Hematopoietic multipotent progenitor cell (in vitro differentiated cells): Measurements from ENCODE around the gene SCAMP5. TPM values are rescaled to one million over a fixed set of nuclear protein-coding genes. Genes with fewer than 3 reads are reported as not detected.

Experiments
- DNase-seq, 3 donors: peaks; one replicate each; pipeline ENCODE4 v3.0.0-alpha.2; 2011 to 2015; ENCODE audit warnings: low read depth in 2 of 3, low spot score in 2 of 3
- small RNA-seq: library from RNA; depleted of rRNA; stranded (forward); fragments of <200 nt; gene quantifications from one replicate; pipeline ENCODE3, GENCODE V24; 2012
- total RNA-seq: library from RNA; depleted of rRNA; stranded (reverse); fragments of >200 nt; gene quantifications from one replicate; pipeline ENCODE4 v1.2.3, GENCODE V29; 2012

The SCAMP5 gene
- total RNA-seq, 1 donor: 4.8 TPM

DNA sequence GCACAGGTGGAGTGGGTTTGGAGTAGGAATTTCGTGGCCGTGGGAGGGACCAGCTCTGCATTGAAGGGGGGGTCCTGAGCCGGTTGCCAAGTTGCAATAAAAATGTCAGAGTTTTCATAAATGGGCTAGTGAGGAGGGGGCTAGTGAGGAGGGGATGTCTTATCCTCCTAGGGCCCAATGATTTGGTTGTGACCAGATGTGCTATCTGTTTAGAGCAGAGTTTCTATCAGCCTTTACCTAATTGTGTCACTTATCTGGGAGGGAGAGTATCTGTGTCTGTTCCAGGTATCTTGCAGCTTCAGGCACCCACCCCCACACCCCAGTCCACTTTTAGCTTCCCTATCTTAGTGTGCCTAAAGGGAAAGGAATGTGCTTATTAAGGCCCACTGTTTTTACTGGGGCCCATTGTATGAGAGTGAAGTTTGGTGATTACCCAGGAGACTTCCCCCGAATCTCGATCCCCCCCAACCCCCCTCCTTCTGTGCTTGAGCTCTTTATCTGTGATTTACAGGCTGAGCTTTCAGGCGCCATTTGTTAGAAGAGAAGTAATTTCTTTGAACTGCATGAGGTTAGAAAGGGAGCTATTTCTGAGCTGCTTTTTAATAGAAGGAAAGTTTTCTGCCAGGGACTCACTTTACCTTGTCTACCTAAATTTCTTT, 70.6 kb downstream of the SCAMP5 start:
- DNase-seq: peak in 1 of 3 donors; percentile 65

DNA sequence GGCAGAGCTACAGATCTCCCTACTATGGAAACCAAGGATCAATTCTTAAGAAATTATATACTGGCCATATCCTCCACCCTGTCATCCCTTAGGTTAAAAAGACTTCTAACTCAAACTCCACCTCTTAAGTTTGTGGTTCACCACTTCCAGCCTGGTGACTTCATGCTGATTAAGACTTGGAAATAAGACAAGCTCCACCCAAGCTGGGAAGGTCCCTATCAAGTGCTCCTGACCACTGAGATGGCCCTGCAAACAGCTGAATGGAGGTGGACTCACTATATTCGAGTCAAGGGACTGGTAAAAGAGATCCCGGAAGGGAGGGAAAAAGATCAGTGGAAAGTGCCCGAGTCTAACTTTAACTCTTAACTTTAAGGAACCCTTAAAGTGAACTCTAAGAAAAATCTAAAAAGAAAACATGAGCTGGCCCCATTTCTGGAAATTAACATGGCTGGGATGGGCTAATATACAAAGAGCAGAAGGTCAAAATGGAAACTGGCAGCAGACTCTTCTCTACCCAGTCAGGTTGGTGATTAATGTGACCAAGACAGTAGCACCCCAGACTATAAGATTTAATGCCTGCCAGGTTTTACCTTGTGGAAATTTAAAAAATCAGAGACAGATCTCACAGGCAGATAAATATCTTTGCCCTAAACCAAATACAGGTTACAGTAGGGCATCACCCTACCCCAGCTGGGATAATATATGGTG, 71.9 kb downstream of the SCAMP5 start:
- peak in 2 of 3 donors; percentile 70 to 71 for DNase-seq

DNA sequence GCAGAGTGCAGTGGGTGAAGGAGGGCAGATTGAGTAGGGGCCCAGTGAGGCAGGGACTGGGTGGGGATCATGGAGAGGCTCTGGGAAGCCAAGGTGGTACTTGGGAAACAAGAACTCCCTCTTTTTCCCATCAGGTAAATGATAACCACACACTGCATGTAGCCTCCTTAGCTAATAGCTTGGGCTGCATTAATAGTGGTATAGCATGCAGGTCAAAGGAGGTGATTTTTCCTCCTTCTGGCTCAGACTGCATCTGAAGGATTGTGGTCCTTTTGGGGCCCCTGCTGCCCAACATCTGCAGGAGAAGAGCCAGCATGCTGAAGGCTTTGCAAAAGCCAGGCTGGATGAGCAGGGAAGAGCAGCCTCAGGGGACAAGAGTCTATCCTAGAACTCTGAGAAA, 73.4 kb downstream of the SCAMP5 start:
- DNase-seq: no peak

DNA sequence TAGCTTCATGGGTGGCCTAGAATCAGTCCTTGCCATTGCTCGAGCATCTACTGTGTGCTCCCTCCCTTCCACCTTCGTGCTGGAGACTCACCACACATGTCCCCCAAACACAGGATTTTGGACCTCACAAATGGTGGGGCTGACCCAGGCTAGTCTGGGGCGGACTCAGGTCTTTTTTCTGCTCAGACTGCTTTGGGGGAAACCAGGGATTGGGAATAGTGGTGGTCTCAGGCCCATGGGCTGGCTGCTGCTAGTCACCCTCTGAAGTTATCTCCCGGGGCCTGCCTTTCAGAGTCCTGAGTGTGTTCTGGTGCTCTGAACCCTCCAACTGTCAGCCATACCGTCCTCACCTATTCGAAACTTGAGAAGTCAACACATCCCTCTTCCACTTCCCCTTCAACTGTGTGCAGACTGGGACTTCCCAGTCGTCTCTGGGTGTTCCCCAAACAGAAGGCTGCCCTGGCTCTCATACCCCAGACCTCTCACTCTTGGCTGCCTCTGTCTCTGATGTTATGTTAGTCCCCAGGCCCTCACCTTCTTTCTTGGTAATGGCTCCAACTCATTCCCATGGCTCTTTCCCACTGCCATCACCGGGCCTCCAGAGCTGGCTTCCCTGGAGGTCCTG, 74.0 kb downstream of the SCAMP5 start:
- DNase-seq: peak in 1 of 3 donors; percentile 67

DNA sequence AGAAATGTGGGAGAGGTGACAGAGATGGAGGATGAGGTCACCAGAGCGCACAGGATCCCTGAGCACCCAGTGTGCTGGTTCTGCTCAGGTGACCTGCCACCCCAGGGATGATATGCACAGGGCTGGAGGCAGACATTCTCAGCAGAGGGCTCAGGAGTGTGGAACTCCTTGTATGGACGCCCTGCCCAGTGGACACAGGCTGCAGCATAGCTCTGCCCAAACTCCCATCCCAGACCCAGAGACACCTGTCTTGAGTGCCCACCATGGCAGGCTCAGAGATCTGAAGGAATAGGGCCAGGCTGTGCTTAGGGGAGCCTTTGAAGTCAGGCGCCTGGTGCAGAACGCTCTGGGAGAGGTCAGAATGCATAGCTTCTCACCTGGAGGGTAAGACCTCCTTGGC, 75.3 kb downstream of the SCAMP5 start:
- DNase-seq: no peak

Small RNAs within 50 kb of the gene (small RNA-seq; reads per million reads assigned to genes)
- gene AC015720.1: not detected
- not detected for gene RF00019

Other genes with a start within 250 kb of the SCAMP5 start
- not detected for gene CYP1A2, start 246.7 kb upstream of the SCAMP5 start, total RNA-seq
- 118 TPM for gene CSK, start 213.5 kb upstream of the SCAMP5 start, total RNA-seq
- gene LMAN1L, start 182.7 kb upstream of the SCAMP5 start, total RNA-seq: 0.27 TPM
- gene CPLX3, start 168.9 kb upstream of the SCAMP5 start, total RNA-seq: not detected
- 69.7 TPM for gene ULK3, start 152.4 kb upstream of the SCAMP5 start, total RNA-seq
- gene SCAMP2, start 122.2 kb upstream of the SCAMP5 start, total RNA-seq: 67.6 TPM
- gene MPI, start 105.5 kb upstream of the SCAMP5 start, total RNA-seq: 77.3 TPM
- gene FAM219B, start 88.7 kb upstream of the SCAMP5 start, total RNA-seq: 58.4 TPM
- gene COX5A, start 57.5 kb upstream of the SCAMP5 start, total RNA-seq: 47.9 TPM
- gene RPP25, start 38.8 kb upstream of the SCAMP5 start, total RNA-seq: 3.2 TPM
- gene PPCDC, start 28.0 kb downstream of the SCAMP5 start, total RNA-seq: 36.9 TPM
- 77.8 TPM for gene C15orf39, start 206.3 kb downstream of the SCAMP5 start, total RNA-seq